Keratinocyte (primary cell): ENCODE measurements around the gene FBXL17. TPM values are rescaled to one million over a fixed set of nuclear protein-coding genes. Genes with fewer than 3 reads are reported as not detected.

Experiments
- DNase-seq: peaks from one replicate; pipeline ENCODE4 v3.0.0-alpha.2; 2011; ENCODE audit warnings: low read depth, missing footprints, low spot score
- FAIRE-seq: peaks from 2 replicates; lab custom pipeline; 2011; peaks lifted over from hg19 to GRCh38; lab: Jason Lieb, UNC
- H2AFZ ChIP-seq: 2 replicates; pipeline ENCODE4 v1.6.0; 2012; ENCODE audit warnings: low read length, control low read depth, inconsistent platforms; ENCODE audit not compliant: control insufficient read depth
- H3K27ac ChIP-seq: 2 replicates; pipeline ENCODE4 v1.5.1; 2011; ENCODE audit warnings: low read length; ENCODE audit not compliant: control insufficient read depth, insufficient read depth
- H3K27me3 ChIP-seq: 3 replicates; pipeline ENCODE4 v1.6.0; 2011; ENCODE audit warnings: low read length; ENCODE audit not compliant: control insufficient read depth, insufficient read depth; ENCODE audit errors: extremely low read depth
- H3K36me3 ChIP-seq, 2 experiments: 2 replicates in 1 of 2; 3 replicates in 1 of 2; pipeline ENCODE4 v1.5.1; 2011; ENCODE audit warnings: low read length in 2 of 2, mild to moderate bottlenecking in 1 of 2; ENCODE audit not compliant: control insufficient read depth in 2 of 2, insufficient read depth in 2 of 2; ENCODE audit errors: extremely low read depth in 1 of 2
- H3K4me1 ChIP-seq: 3 replicates; pipeline ENCODE4 v1.5.1; 2011; ENCODE audit warnings: low read length; ENCODE audit not compliant: control insufficient read depth, insufficient read depth; ENCODE audit errors: extremely low read depth
- H3K4me2 ChIP-seq: 3 replicates; pipeline ENCODE4 v1.6.0; 2011; ENCODE audit warnings: low read depth, low read length; ENCODE audit not compliant: control insufficient read depth, insufficient read depth; ENCODE audit errors: extremely low read depth
- H3K4me3 ChIP-seq, 3 experiments: fragments of 200-600 bp in 1 of 3; sonication (generic) in 1 of 3; 2 replicates in 2 of 3; 3 replicates in 1 of 3; pipeline ENCODE4 v1.5.1; 2011 to 2016; ENCODE audit warnings: low read length in 3 of 3, mild to moderate bottlenecking in 3 of 3, control low read depth in 2 of 3, inconsistent platforms in 1 of 3, low read depth in 1 of 3, mixed read lengths in 1 of 3, mixed run types in 1 of 3, moderate library complexity in 1 of 3; ENCODE audit not compliant: control insufficient read depth in 2 of 3, insufficient read depth in 2 of 3; ENCODE audit errors: extremely low read depth in 1 of 3
- H3K79me2 ChIP-seq: 2 replicates; pipeline ENCODE4 v1.6.0; 2012; ENCODE audit warnings: low read length; ENCODE audit not compliant: control insufficient read depth, insufficient read depth
- H3K9ac ChIP-seq: 3 replicates; pipeline ENCODE4 v1.6.0; 2011; ENCODE audit warnings: low read length; ENCODE audit not compliant: control insufficient read depth, insufficient read depth; ENCODE audit errors: extremely low read depth
- H3K9me1 ChIP-seq: 3 replicates; pipeline ENCODE4 v1.6.0; 2011; ENCODE audit warnings: low read length; ENCODE audit not compliant: control insufficient read depth, insufficient read depth; ENCODE audit errors: extremely low read depth
- H3K9me3 ChIP-seq: 2 replicates; pipeline ENCODE4 v1.5.1; 2012; ENCODE audit warnings: low read depth, low read length; ENCODE audit not compliant: control insufficient read depth
- H4K20me1 ChIP-seq: 3 replicates; pipeline ENCODE4 v1.6.0; 2011; ENCODE audit warnings: low read length; ENCODE audit not compliant: control insufficient read depth, insufficient read depth; ENCODE audit errors: extremely low read depth
- EZH2 ChIP-seq: IDR thresholded peaks from one replicate; pipeline ENCODE4 v1.6.1; 2012; ENCODE audit warnings: inconsistent platforms, mild to moderate bottlenecking, low read length, moderate library complexity
- dilution Hi-C: fragments of 300-500 bp; cut with MboI; formaldehyde crosslinking; loops from one replicate; pipeline ENCODE4 v1.7.0; 2020; ENCODE audit warnings: low sequenced_read_pairs; ENCODE audit not compliant: extremely low pct_ligation_motif_present
- polyA plus RNA-seq, 5 experiments: library from polyadenylated mRNA; depleted of rRNA in 3 of 5; stranded (reverse) in 3 of 5; stranded (forward) in 1 of 5; unstranded in 1 of 5; fragments of >200 nt; gene quantifications; 1 replicate in 1 of 5; 2 replicates in 3 of 5; 3 replicates in 1 of 5; pipeline versions ENCODE4 v1.2.1 to v1.2.3, GENCODE V29; 2011 to 2012; ENCODE audit warnings: missing spikeins in 2 of 5, low read depth in 1 of 5, low replicate concordance in 1 of 5
- TF ChIP-seq, protein P1 (sequence below), 3 experiments: IDR thresholded peaks in 1 of 3; conservative IDR thresholded peaks in 1 of 3; optimal IDR thresholded peaks in 1 of 3; 2 replicates in 2 of 3; 3 replicates in 1 of 3; pipeline versions ENCODE3 to v1.5.1; 2011; ENCODE audit warnings: low read length in 3 of 3, mild to moderate bottlenecking in 3 of 3, moderate library complexity in 2 of 3, control low read depth in 1 of 3, inconsistent platforms in 1 of 3; ENCODE audit not compliant: insufficient read depth in 2 of 3; ENCODE audit errors: extremely low read depth in 1 of 3

FBXL17 gene
- polyA plus RNA-seq, 1 donor (not counting 4 experiments of a cell fraction or from before 2014, with no cell fraction given) = 5.7 TPM

DNA sequence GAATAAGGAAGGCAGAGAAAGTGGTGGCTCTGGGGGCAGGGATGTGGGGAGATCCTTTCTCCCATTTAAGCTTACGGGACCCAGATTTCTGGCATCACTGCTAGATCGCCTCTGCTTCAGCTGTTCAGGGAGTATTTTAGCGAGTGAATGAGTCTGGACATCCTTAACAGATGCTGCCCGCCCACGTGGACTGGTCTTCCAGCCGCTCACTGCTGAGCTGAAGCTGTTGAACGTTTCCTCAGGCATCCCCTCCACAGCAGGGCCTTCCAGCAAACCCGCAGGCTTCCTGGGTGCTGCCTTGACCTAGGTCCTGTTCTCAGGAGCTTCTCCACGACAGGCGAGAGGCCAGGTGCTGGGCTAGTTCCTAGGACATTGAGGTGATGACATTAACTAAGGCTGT lies 566.8 kb downstream of the FBXL17 start:
- Histone ChIP-seq H3K4me1 (no peaks in the 10 kb centered on the region), H3K4me3 (no peak overlapping the region), H3K9me3 (no peaks in the 10 kb centered on the region), H3K9ac (no peak overlapping the region), H3K27ac (no peak overlapping the region), H3K36me3 (no peaks in the 10 kb centered on the region), H3K79me2 (no peaks in the 10 kb centered on the region), H4K20me1 (no peaks in the 10 kb centered on the region), H3K9me1 (no peaks in the 10 kb centered on the region), H3K4me2 (no peak overlapping the region), H2AFZ (no peak overlapping the region), H3K27me3 (peaks cover 4% of the 10 kb centered on the region)
- DNase-seq (no peak), FAIRE-seq (no peak)
- dilution Hi-C loops = no loop called here
- TF ChIP-seq, protein P1, sequence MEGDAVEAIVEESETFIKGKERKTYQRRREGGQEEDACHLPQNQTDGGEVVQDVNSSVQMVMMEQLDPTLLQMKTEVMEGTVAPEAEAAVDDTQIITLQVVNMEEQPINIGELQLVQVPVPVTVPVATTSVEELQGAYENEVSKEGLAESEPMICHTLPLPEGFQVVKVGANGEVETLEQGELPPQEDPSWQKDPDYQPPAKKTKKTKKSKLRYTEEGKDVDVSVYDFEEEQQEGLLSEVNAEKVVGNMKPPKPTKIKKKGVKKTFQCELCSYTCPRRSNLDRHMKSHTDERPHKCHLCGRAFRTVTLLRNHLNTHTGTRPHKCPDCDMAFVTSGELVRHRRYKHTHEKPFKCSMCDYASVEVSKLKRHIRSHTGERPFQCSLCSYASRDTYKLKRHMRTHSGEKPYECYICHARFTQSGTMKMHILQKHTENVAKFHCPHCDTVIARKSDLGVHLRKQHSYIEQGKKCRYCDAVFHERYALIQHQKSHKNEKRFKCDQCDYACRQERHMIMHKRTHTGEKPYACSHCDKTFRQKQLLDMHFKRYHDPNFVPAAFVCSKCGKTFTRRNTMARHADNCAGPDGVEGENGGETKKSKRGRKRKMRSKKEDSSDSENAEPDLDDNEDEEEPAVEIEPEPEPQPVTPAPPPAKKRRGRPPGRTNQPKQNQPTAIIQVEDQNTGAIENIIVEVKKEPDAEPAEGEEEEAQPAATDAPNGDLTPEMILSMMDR (optimal IDR thresholded peaks at IDR 0.05 in 1 of 3, IDR thresholded peaks at IDR 0.05 in 1 of 3, conservative IDR thresholded peaks at IDR 0.05 in 1 of 3; ENCODE audit: extremely low read depth in 1 of 3, insufficient read depth in 2 of 3, low read length in 3 of 3) = no peak
- no peak for TF ChIP-seq EZH2

- TF ChIP-seq, protein P1 (optimal IDR thresholded peaks at IDR 0.05 in 1 of 3, IDR thresholded peaks at IDR 0.05 in 1 of 3, conservative IDR thresholded peaks at IDR 0.05 in 1 of 3; ENCODE audit: extremely low read depth in 1 of 3, insufficient read depth in 2 of 3, low read length in 3 of 3) = no peak
- TF ChIP-seq EZH2 = no peak
- Histone ChIP-seq H3K4me3 (no peak overlapping the region), H3K9me1 (no peaks in the 10 kb centered on the region), H3K9ac (no peak overlapping the region), H3K9me3 (no peaks in the 10 kb centered on the region), H2AFZ (no peak overlapping the region), H4K20me1 (no peaks in the 10 kb centered on the region), H3K4me2 (no peak overlapping the region), H3K4me1 (no peaks in the 10 kb centered on the region), H3K79me2 (no peaks in the 10 kb centered on the region), H3K27ac (no peak overlapping the region), H3K36me3 (no peaks in the 10 kb centered on the region), H3K27me3 (peaks cover 4% of the 10 kb centered on the region)
- FAIRE-seq (no peak), DNase-seq (no peak)
- dilution Hi-C loops = no loop called here
These were observed 567.6 kb downstream of the FBXL17 start for GRCh38 chr5:107814183-107814827.
